PC-3 (cell line): ENCODE data around the gene GABBR1. TPM values are rescaled to one million over a fixed set of nuclear protein-coding genes. Genes with fewer than 3 reads are reported as not detected.

ENCODE experiments used
- ATAC-seq: fragments of 200-7000 bp; cut with Tn5 transposase; 2 replicates; pipeline ENCODE4 v1.9.1; 2020; ENCODE audit warnings: mild to moderate bottlenecking, moderate library complexity
- BruUV-seq: library from RNA; stranded (reverse); fragments of 400-500 nt; replicated peaks from 2 replicates; lab custom pipeline; 2021; lab: Mats Ljungman, UMichigan
- CTCF ChIA-PET: fragments of 300-600 bp; sonication (Branson Sonifier 250); formaldehyde crosslinking; loops from one replicate; lab custom pipeline; 2022; ENCODE audit warnings: antibody characterized with exemption; lab: Charles Lee
- POLR2A ChIA-PET: fragments of 300-600 bp; sonication (Branson Sonifier 250); formaldehyde crosslinking; loops from one replicate; lab custom pipeline; 2022; ENCODE audit warnings: antibody characterized with exemption; ENCODE audit not compliant: unreplicated experiment; lab: Charles Lee
- DNase-seq: peaks from one replicate; pipeline ENCODE4 v3.0.0-alpha.2; 2015
- H2AFZ ChIP-seq: fragments of 300-600 bp; sonication (generic); 2 replicates; pipeline ENCODE4 v1.6.0; 2016; ENCODE audit warnings: antibody characterized with exemption, low read length
- H3F3A ChIP-seq: fragments of 300-600 bp; sonication (generic); one replicate; pipeline ENCODE4 v1.6.0; 2017; ENCODE audit warnings: antibody characterized with exemption, low read length, control low read depth, mild to moderate bottlenecking; ENCODE audit not compliant: unreplicated experiment
- H3K27ac ChIP-seq: fragments of 300-600 bp; sonication (generic); 2 replicates; pipeline ENCODE4 v1.5.1; 2016; ENCODE audit warnings: mild to moderate bottlenecking, low read length
- H3K27me3 ChIP-seq: fragments of 300-600 bp; sonication (generic); 2 replicates; pipeline ENCODE4 v1.6.1; 2016; ENCODE audit warnings: low read length, mixed read lengths
- H3K36me3 ChIP-seq: fragments of 300-600 bp; sonication (generic); 2 replicates; pipeline ENCODE4 v1.6.1; 2016; ENCODE audit warnings: low read depth, mixed run types, low read length, mixed read lengths
- H3K4me1 ChIP-seq: fragments of 300-600 bp; sonication (generic); 2 replicates; pipeline ENCODE4 v1.5.1; 2016; ENCODE audit warnings: low read length; ENCODE audit not compliant: insufficient read depth
- H3K4me2 ChIP-seq: fragments of 300-600 bp; sonication (generic); 2 replicates; pipeline ENCODE4 v1.6.0; 2016; ENCODE audit warnings: low read length
- H3K4me3 ChIP-seq: fragments of 300-600 bp; sonication (generic); 2 replicates; pipeline ENCODE4 v1.5.1; 2016; ENCODE audit warnings: mild to moderate bottlenecking, low read length, mixed read lengths
- H3K79me2 ChIP-seq: fragments of 300-600 bp; sonication (generic); 2 replicates; pipeline ENCODE4 v1.6.1; 2017; ENCODE audit warnings: low read length, mixed read lengths
- H3K9ac ChIP-seq: fragments of 300-600 bp; sonication (generic); 2 replicates; pipeline ENCODE4 v1.6.0; 2016; ENCODE audit warnings: mild to moderate bottlenecking, low read length
- H3K9me2 ChIP-seq: fragments of 300-600 bp; sonication (generic); replicated peaks from 2 replicates; pipeline ENCODE4 v1.6.1; 2016; ENCODE audit warnings: mixed run types, low read length, mixed read lengths
- H3K9me3 ChIP-seq: fragments of 300-600 bp; sonication (generic); 2 replicates; pipeline ENCODE4 v1.6.1; 2016; ENCODE audit warnings: low read length, mixed read lengths
- H4K20me1 ChIP-seq: fragments of 300-600 bp; sonication (generic); 2 replicates; pipeline ENCODE4 v1.6.1; 2016; ENCODE audit warnings: low read length, mixed read lengths
- EZH2 ChIP-seq: fragments of 300-600 bp; sonication (generic); IDR thresholded peaks from one replicate; pipeline ENCODE4 v1.6.1; 2017; ENCODE audit warnings: antibody characterized with exemption, mild to moderate bottlenecking, low read length; ENCODE audit not compliant: unreplicated experiment
- EZH2phosphoT487 ChIP-seq: fragments of 300-600 bp; sonication (generic); IDR thresholded peaks from 2 replicates; pipeline ENCODE4 v1.6.1; 2018; ENCODE audit warnings: mild to moderate bottlenecking, antibody characterized with exemption, low read length, borderline replicate concordance
- intact Hi-C: fragments of 100-400 bp; cut with micrococcal nuclease; formaldehyde crosslinking; loops from 2 replicates; pipeline ENCODE4 v1.9.0; 2023
- total RNA-seq: library from RNA; depleted of rRNA; stranded (reverse); fragments of >200 nt; gene quantifications from 2 replicates; pipeline ENCODE4 v1.2.3, GENCODE V29; 2014
- TF ChIP-seq, protein P1 (sequence below): fragments of 300-600 bp; sonication (generic); conservative IDR thresholded peaks from 2 replicates; pipeline ENCODE4 v1.5.1; 2017; ENCODE audit warnings: antibody characterized with exemption, low read depth, mild to moderate bottlenecking, low read length

The GABBR1 gene
- total RNA-seq, 1 experiment from 2014 or later, result 5.5 TPM

DNA sequence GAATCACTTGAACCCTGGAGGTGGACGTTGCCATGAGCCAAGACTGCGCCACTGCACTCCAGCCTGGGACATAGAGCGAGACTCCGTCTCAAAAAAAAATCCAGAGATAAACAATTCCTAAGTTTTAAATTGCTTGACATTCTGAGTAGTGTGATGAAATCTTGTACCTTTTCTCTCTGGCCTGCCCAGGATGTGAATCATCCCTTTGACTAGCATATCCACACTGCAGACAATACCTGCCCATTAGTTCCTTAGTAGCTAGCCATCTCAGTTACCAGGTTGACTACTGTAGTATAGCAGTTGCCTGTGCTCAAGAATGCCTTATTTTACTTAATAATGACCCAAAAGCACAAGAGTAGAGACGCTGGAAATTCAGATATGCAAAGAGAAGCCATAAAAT lies 45.1 kb upstream of the GABBR1 start:
- intact Hi-C loops, result no loop called here
- no peak overlapping the region for H3K4me3 ChIP-seq
- ChIA-PET CTCF (no interaction called here), POLR2A (no interaction called here)
- H3K9ac ChIP-seq, result no peak overlapping the region
- H3K36me3 ChIP-seq, result no peaks in the 10 kb centered on the region
- BruUV-seq, result no TSS peak
- no peaks in the 10 kb centered on the region for H3K27me3 ChIP-seq
- H3K4me2 ChIP-seq, result no peak overlapping the region
- H3K9me3 ChIP-seq, result no peaks in the 10 kb centered on the region
- no peaks in the 10 kb centered on the region for H4K20me1 ChIP-seq
- ATAC-seq (peak; percentile 80), DNase-seq (peak; percentile 58)
- H3K79me2 ChIP-seq, result no peaks in the 10 kb centered on the region
- H3F3A ChIP-seq, result no peaks in the 10 kb centered on the region
- H3K4me1 ChIP-seq, result peaks cover 16% of the 10 kb centered on the region
- H3K27ac ChIP-seq, result no peak overlapping the region
- TF ChIP-seq, protein P1, sequence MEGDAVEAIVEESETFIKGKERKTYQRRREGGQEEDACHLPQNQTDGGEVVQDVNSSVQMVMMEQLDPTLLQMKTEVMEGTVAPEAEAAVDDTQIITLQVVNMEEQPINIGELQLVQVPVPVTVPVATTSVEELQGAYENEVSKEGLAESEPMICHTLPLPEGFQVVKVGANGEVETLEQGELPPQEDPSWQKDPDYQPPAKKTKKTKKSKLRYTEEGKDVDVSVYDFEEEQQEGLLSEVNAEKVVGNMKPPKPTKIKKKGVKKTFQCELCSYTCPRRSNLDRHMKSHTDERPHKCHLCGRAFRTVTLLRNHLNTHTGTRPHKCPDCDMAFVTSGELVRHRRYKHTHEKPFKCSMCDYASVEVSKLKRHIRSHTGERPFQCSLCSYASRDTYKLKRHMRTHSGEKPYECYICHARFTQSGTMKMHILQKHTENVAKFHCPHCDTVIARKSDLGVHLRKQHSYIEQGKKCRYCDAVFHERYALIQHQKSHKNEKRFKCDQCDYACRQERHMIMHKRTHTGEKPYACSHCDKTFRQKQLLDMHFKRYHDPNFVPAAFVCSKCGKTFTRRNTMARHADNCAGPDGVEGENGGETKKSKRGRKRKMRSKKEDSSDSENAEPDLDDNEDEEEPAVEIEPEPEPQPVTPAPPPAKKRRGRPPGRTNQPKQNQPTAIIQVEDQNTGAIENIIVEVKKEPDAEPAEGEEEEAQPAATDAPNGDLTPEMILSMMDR, result no peak
- TF ChIP-seq EZH2 (no peak), EZH2phosphoT487 (no peak)
- no peaks in the 10 kb centered on the region for H3K9me2 ChIP-seq
- no peak overlapping the region for H2AFZ ChIP-seq

DNA sequence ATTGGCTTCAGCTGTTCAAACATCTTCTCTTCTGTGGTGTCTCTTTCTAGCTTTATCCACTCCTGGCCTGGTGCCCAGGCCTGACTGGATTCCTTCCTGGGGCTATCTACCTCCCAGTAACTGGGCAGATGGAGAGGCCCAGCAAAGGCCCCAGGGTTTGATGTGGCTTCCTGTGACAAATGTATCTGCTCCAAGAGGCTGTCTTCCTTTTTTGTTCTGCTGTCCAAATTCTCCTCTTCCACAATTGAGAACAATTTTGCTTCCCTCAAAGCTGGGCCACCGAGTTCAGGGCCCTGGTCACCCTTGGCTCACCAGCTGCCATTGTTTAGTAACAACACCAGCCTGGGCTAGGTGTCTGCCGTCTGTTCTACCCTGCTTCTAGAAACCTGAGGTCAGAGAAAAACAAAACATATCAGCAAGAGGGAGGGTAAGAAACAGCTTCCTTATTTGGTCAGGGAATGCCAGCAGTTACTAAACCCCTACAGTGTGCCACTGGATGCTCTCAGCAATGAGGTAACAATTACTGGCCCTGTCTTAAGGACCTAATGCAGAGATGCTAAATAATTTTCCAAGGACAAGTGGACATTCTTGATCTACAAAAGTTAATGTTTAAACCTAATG lies 44.1 kb upstream of the GABBR1 start:
- no peaks in the 10 kb centered on the region for H3K36me3 ChIP-seq
- peaks cover 16% of the 10 kb centered on the region for H3K4me1 ChIP-seq
- H3K4me2 ChIP-seq, result peak overlapping the region; percentile 11; the same call in 1 of the 2 replicates
- peak; percentile 73 for DNase-seq
- H2AFZ ChIP-seq, result no peak overlapping the region
- H3F3A ChIP-seq, result no peaks in the 10 kb centered on the region
- TF ChIP-seq, protein P1, result no peak
- TF ChIP-seq EZH2phosphoT487 (no peak), EZH2 (no peak)
- ChIA-PET POLR2A (no interaction called here), CTCF (no interaction called here)
- no peak overlapping the region for H3K4me3 ChIP-seq
- no peaks in the 10 kb centered on the region for H4K20me1 ChIP-seq
- BruUV-seq, result no TSS peak
- H3K9me3 ChIP-seq, result no peaks in the 10 kb centered on the region
- peak; percentile 33; the same call in 1 of the 2 replicates for ATAC-seq
- no peak overlapping the region for H3K9ac ChIP-seq
- H3K9me2 ChIP-seq, result no peaks in the 10 kb centered on the region
- H3K27me3 ChIP-seq, result no peaks in the 10 kb centered on the region
- no peaks in the 10 kb centered on the region for H3K79me2 ChIP-seq
- intact Hi-C loops, result no loop called here
- H3K27ac ChIP-seq, result no peak overlapping the region

DNA sequence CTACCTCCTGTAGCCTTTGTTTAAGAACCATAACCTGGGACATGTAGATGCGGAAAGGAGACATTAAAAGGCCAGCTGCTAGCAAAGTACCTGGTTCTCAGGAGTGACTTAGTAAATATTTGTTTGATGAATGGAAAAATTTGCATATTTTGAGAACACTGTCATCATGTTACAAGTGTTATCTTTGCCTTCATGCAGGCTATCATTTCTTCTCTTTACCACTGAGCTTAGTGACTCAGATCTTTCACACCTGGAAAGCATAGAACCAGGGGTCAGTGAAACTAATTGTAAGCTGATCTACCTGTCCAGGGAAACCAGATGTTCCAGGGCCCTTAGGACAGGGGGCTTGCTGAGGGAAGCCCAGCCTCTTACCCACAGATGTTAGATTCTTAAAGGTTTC lies 42.6 kb upstream of the GABBR1 start:
- Histone ChIP-seq H3K4me1 (peaks cover 16% of the 10 kb centered on the region), H3K9me2 (no peaks in the 10 kb centered on the region), H3K79me2 (no peaks in the 10 kb centered on the region), H3K27ac (no peak overlapping the region), H3K36me3 (no peaks in the 10 kb centered on the region), H4K20me1 (no peaks in the 10 kb centered on the region), H3K9me3 (no peaks in the 10 kb centered on the region), H3K27me3 (no peaks in the 10 kb centered on the region), H2AFZ (no peak overlapping the region), H3K4me2 (no peak overlapping the region), H3K4me3 (no peak overlapping the region), H3F3A (no peaks in the 10 kb centered on the region), H3K9ac (no peak overlapping the region)
- intact Hi-C loops, result no loop called here
- no TSS peak for BruUV-seq
- no peak for ATAC-seq
- POLR2A ChIA-PET, result no interaction called here
- TF ChIP-seq EZH2 (no peak), EZH2phosphoT487 (no peak)
- TF ChIP-seq, protein P1, result no peak
- CTCF ChIA-PET, result no interaction called here
- no peak for DNase-seq
